ENCODE measurements around the gene CAMTA1.

CAMTA1 gene

DNA sequence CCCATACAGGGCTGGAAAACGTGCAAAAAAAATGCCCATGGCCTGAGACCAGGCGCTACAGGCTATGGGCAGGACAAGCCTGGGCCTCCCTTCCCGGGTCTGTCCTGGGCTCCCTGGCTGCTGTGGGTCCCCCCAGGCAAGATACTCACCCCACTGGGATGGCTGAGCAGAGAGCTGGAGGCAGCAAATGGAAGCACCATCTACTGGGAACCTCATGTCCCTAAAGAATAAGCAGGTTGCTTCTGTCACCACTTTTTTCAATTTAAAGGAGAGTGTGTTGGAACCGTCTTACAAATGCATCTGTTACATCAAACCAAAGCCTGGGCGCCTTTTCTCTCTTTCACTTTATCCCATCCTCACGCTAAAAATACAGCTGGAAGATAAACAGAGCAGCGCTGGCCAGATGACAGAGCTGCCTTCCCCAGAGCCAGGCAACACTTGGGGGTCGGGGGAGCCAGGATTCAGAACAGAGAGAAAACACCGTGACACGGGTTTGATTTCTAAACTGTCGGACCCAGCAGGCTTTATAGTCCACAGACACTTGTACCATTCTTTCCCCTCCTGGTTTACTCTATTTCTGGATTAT lies 723.8 kb downstream of the CAMTA1 start:
- no peak for DNase-seq

GRCh38 chr1:7509598-7509997 lies 724.3 kb downstream of the CAMTA1 start:
- DNase-seq = no peak

- DNase-seq = no peak
Observed at GRCh38 chr1:7510389-7510931, 725.2 kb downstream of the CAMTA1 start.

DNA sequence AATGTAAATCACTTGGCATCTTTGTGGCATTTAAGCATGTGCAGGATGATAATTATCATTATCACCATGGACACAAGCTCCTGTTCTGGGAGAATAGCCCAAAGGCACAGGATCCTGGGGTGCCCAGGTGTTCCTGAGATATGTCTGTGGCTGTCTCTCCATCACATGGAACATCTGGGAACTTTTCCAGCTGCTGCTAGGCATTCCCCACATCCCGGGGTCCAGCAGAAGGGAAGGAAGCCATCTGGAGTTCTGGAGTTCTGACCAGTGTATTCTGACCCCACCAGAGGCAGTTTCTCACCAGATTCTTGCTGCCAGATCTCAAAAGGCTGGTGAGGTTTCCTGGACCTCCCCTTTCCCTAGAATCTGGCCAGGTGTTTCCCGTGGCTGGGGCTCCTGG lies 726.1 kb downstream of the CAMTA1 start:
- no peak for DNase-seq

DNA sequence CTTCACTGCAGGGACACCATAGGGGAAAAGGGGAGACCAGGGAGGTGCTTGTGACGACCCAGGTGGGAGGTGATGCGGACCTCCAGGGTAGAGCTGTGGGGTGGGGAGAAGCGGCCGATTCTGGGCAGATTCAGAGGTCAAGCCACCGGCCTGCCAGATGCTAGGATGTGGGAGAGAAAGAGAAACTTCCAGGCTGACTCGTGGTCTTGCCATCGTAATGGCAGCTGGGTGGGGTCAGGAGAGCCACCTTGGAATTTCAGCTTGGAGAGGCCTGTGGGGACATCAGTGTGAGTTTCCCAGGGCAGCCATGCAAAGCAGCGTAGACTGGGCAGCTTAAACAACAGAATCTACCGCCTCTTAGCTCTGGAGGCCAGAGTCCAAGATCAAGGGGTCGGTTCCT lies 727.8 kb downstream of the CAMTA1 start:
- no peak for DNase-seq

DNA sequence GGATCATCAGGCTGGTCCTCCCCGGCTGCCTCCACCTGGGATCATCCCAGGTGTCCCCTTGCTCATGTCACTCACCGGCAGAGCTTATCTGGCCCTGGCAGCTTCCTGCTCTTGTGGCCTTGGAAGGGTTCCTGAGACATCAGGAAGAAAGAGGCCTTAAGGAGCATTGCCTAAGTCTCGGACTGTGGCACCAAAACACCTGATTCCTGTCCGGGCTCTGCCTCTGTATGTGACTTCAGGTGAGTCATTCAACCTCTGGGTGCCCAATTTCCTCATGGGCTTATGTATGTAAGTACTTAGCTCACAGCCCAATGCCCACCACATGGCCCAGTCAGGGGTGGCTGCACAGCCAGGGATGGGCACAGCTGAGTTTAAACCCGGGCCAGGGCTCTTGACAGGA lies 729.9 kb downstream of the CAMTA1 start:
- no peak for DNase-seq

GRCh38 chr1:7515904-7516303 lies 730.6 kb downstream of the CAMTA1 start:
- no peak for DNase-seq

DNA sequence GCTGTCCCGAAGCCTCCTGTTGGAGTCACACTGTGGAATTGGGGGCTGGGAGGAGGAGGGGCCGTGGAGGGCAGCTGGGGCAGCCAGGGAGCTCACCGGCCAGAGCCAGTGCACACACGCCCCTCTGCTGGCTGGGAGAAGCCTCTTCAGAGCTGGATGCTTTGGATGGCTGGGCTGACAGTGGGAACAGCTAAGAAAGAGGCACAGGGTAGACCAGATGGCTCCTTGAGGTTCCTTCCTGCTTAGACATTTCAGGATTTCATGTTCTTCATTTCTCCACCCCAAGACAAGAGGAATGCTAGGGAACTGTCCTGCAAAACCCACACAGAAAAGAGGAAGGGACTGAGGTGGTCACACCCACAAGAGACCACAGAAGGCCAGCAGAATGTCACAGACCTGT lies 731.1 kb downstream of the CAMTA1 start:
- DNase-seq = peak; percentile 55 to 76 (median 74)

GRCh38 chr1:7516929-7517328 lies 731.7 kb downstream of the CAMTA1 start:
- DNase-seq = no peak

GRCh38 chr1:7517611-7518330 lies 732.5 kb downstream of the CAMTA1 start:
- no peak for DNase-seq

GRCh38 chr1:7518411-7518810 lies 733.2 kb downstream of the CAMTA1 start:
- DNase-seq = no peak

DNA sequence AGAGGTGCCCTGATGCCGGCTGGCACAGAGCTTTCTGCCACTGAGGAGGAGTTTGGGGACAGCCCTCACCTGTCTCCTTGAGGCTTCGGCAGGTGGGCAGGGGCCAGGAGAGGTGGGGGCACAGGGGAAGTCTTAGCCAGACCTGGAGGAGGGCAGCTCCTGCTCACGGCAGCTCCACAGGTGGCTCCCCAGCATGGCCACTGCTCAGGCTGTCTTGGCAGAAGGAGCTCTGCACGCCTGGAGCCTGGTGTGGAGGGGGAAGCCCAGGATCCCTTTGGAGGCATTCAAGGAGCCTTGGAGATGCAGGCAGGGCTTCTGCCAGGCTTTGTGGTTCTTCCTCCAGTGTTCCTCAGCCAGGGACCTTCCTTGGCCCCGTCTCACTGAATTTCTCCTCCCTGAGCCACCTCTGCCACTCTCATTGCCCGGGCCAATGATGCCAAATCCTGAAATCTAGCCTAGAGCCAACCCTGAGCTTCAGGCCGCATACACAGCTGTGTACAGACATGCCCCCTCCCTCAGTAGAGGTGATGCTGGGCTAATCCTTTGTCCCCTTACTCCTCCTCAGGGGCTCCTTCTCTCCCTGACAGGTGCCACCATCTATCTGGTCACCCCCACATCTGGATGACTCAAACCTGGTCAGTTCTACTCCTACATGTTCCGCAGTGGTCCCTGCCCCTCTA lies 734.1 kb downstream of the CAMTA1 start:
- no peak for DNase-seq

- no peak for DNase-seq
Observed at GRCh38 chr1:7519861-7520395, 734.7 kb downstream of the CAMTA1 start.

GRCh38 chr1:7520496-7520895 lies 735.2 kb downstream of the CAMTA1 start:
- DNase-seq = no peak

DNA sequence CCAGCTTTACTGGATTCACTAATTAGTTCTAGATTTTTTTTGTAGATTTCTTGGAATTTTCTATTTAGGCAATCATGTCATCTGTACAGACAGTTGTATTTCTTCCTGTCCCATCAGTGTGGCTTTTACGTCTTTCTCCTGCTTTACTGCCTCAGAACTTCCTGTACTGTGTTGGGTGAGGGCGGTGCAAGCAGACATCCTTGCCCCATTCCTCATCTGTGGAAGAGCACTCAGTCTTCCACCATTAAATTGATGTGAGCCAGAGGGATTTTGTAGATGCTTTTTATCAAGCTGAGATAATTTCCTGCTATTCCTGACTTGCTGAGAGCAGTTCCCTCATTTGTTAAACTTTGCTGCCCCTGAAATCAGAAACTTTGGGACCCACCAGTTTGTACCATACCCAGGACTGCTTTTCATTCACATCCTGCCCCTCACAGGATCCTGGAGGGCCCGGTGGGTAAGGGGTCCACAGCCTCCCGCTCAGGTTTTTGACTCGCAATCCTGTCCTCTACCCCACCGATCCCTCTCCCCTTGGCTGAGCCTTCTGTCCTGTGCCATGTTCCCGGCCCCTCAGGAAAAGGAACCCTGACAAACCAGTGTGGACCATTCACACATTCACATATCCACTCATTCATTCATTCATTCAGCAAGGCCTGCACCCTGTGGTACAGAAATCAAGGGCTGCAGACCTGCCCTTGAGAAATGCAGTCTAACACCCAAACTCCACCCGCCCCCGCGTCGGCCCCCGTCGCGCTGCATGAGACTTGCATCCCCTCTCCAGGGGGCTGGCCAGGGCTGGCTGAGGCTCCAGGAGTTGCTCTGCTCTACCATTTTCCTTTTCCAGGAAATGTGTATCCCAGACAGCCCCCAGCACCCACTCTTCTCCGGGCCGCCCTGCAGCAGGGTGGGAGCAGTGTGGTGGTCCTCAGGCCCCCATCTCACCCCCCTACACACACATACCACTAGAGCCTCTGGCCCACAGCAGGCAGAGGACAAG lies 739.4 kb downstream of the CAMTA1 start:
- DNase-seq = no peak

DNA sequence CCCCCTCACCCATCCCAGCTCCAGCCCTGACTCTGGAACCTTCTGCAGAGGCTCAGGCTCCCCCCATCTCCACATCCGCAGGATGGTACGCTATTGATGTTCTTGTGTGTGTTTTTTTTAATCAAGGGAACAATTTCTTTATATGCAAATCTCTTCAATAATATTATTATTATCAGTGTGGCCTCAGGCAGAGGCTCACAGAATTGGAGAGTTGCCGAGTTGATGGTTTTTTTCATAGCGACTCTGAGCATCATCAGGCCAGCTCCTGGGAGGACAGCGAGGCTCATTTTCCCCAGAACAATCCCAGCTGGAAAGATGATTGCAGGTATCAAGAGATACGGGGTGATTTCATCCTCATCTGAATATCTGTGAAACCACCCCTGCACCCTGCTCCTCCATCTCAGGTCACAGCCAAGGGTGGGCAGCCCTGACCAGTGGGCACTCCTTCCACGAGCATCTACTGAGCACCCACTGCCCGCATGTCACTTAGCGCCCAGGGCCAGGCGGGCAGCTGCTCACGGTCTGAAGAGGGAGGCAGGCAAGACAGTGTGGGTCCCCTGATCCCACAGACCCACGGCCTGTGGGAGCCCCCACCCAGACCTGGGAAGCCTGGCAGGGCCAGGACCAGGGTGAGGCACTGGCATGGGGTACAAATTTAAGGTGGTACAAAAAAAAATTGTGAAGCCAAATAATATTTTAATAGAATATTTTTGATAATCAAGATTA lies 740.2 kb downstream of the CAMTA1 start:
- DNase-seq = no peak

GRCh38 chr1:7526196-7526866 lies 741.1 kb downstream of the CAMTA1 start:
- no peak for DNase-seq

DNA sequence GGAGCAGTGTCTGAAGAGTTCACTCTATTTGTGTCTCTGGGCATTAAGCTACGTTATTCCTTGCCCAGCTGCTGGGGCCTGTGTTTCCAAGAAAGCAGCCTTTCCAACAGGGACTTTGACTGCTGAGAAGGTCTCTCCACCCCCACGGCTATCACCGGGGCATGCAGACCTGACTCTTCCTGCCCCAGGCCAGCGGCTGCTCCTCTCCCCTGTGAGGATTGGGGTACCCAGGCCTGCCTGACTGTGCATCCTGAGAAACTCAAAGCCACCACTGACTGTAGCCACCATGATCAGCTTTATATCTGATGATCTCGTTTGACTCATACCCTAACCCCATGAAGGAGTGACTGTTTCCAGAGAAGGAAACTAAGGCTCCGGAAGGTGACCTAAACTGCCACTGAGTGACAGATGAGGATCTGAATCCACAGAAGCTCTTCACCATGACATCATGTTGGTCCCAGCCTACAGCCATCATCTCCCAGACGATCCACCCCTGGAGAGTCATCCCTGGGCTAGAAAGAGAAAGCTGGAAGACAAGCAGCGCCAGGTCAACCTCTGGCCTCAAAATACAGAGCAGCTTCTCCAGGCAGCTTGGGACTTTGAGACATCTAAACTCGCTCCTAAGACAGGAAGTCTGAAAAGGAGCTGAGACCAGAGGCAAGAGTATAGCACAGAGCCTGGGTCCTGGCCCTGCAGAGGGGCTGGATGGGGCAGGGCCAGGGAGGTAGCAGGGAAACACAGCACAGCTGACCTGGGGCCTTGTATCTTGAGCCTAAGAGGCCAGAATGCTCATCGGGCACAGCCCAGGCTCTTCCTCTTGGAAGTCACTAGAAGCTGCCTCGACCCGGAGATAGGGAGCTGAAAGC lies 741.8 kb downstream of the CAMTA1 start:
- no peak for DNase-seq

- DNase-seq = no peak
Observed at GRCh38 chr1:7527733-7528045, 742.4 kb downstream of the CAMTA1 start.

Data from suppressor macrophage (primary cell).